Esophagus (tissue), 2 donors: Measurements from ENCODE around the gene SNAPC3. TPM values are rescaled to one million over a fixed set of nuclear protein-coding genes. Genes with fewer than 3 reads are reported as not detected.

Experiments used
- H3K27ac ChIP-seq, 2 donors: one replicate each; pipeline ENCODE4 v1.5.1; 2013; ENCODE audit warnings: low read depth in 2 of 2, mild to moderate bottlenecking in 2 of 2, inconsistent platforms in 1 of 2, low read length in 1 of 2, moderate library complexity in 1 of 2
- H3K27me3 ChIP-seq, 2 donors: one replicate each; pipeline ENCODE4 v1.6.1; 2013; ENCODE audit warnings: low read length in 2 of 2, control low read depth in 1 of 2, mild to moderate bottlenecking in 1 of 2; ENCODE audit not compliant: insufficient read depth in 2 of 2, control insufficient read depth in 1 of 2
- H3K36me3 ChIP-seq, 2 donors: one replicate each; pipeline ENCODE4 v1.6.1; 2013; ENCODE audit warnings: low read length in 1 of 2; ENCODE audit not compliant: control insufficient read depth in 2 of 2, insufficient read depth in 2 of 2
- H3K4me1 ChIP-seq, 2 donors: one replicate each; pipeline ENCODE4 v1.6.1; 2013; ENCODE audit warnings: low read length in 1 of 2; ENCODE audit not compliant: control insufficient read depth in 2 of 2, insufficient read depth in 2 of 2
- H3K4me3 ChIP-seq, 2 donors: one replicate each; pipeline ENCODE4 v1.5.1; 2013; ENCODE audit warnings: low read length in 2 of 2, mild to moderate bottlenecking in 2 of 2, low read depth in 1 of 2, moderate library complexity in 1 of 2
- H3K9me3 ChIP-seq, 2 donors: one replicate each; pipeline ENCODE4 v1.6.1; 2013; ENCODE audit warnings: mild to moderate bottlenecking in 2 of 2, low read depth in 1 of 2, low read length in 1 of 2, moderate library complexity in 1 of 2; ENCODE audit not compliant: control insufficient read depth in 2 of 2, insufficient read depth in 1 of 2
- WGBS, 2 donors: extraction: QIAGEN DNeasy Blood & Tissue Kit; methylation state at CpG; one replicate each; pipeline ENCODE4 v1.1.7; 2013; 5-methylcytosine and 5-hydroxymethylcytosine counted together
- polyA plus RNA-seq, 2 donors: library from polyadenylated mRNA; stranded (reverse); fragments of 200-250 nt; gene quantifications; one replicate each; pipeline ENCODE4 v1.2.3, GENCODE V29; 2013
- donor health status: healthy with polysubstance abuse.
- donor health status: Bipolar disorder and iron deficiency.

The SNAPC3 gene
- polyA plus RNA-seq, 2 donors: 10.8 to 12.9 TPM

DNA sequence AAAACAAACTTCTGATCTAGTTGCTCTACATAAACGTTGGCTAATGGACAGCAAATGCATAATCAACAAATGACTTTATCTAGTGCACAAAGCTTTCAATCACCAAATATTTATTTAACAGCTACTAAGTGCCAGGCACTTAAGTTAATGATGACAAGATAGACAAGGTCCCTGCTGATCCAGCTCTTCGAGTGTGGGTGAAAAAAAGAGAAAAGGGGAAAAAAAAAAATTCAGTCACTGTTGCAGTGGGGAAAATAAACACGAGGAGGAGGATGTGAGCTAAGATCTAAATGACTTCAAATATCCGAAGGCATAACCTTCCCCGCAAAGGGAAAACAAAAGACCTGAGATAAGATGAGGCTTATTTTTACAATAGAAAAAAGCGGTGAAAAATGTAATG lies 78.5 kb downstream of the SNAPC3 start:
- H3K27me3 ChIP-seq: no peaks in the 10 kb centered on the region
- no peaks in the 10 kb centered on the region for H3K9me3 ChIP-seq
- H3K4me3 ChIP-seq: no peak overlapping the region
- H3K4me1 ChIP-seq: no peaks in the 10 kb centered on the region
- H3K27ac ChIP-seq: no peak overlapping the region
- 55 to 57% methylated on average over 6 of the region's 6 CpGs for WGBS, 2 donors
- H3K36me3 ChIP-seq: peaks cover 0 to 2% of the 10 kb centered on the region in 2 donors

DNA sequence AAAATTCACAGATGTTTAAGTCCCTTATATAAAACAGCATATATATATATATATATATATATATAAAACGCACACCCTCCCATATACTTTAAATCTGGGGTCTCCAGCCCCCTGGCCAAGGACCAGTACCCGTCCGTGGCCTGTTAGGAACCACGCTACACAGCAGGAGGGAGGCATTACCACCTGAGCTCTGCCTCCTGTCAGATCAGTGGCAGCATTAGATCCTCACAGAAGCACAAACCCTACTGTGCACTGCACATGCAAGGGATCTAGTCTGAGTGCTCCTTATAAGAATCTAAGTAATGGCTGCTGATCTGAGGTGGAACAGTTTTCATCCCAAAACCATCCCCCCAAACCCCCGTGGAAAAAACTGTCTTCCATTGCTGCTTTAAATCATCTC lies 79.1 kb downstream of the SNAPC3 start:
- Histone ChIP-seq H3K4me1 (no peaks in the 10 kb centered on the region), H3K27ac (no peak overlapping the region), H3K27me3 (no peaks in the 10 kb centered on the region), H3K4me3 (no peak overlapping the region), H3K9me3 (no peaks in the 10 kb centered on the region), H3K36me3 (peaks cover 0 to 2% of the 10 kb centered on the region in 2 donors)
- 89 to 94% methylated on average over 5 of the region's 5 CpGs for WGBS, 2 donors

DNA sequence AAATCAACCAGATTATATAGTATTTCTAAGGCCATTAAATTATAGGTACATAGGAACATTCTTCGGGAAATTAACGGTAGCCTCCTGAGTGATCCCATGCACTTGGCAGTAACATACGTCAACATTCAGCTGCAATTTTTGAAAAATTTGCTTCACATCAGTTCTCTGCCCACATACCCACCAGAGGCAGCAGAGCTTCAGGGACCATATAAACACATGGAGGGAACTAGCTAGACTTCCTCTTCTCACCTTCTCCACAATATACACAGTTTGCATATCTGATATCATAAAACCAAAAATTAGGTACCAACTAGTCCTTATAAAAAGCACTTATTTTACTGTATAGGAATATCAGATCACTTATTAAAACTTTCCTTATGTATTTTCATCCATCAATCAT lies 83.2 kb downstream of the SNAPC3 start:
- no peaks in the 10 kb centered on the region for H3K27me3 ChIP-seq
- H3K9me3 ChIP-seq: no peaks in the 10 kb centered on the region
- peaks cover 0 to 2% of the 10 kb centered on the region in 2 donors for H3K36me3 ChIP-seq
- no peak overlapping the region for H3K4me3 ChIP-seq
- no peak overlapping the region for H3K27ac ChIP-seq
- no peaks in the 10 kb centered on the region for H3K4me1 ChIP-seq
- WGBS, 2 donors: 87 to 88% methylated on average over 3 of the region's 3 CpGs

DNA sequence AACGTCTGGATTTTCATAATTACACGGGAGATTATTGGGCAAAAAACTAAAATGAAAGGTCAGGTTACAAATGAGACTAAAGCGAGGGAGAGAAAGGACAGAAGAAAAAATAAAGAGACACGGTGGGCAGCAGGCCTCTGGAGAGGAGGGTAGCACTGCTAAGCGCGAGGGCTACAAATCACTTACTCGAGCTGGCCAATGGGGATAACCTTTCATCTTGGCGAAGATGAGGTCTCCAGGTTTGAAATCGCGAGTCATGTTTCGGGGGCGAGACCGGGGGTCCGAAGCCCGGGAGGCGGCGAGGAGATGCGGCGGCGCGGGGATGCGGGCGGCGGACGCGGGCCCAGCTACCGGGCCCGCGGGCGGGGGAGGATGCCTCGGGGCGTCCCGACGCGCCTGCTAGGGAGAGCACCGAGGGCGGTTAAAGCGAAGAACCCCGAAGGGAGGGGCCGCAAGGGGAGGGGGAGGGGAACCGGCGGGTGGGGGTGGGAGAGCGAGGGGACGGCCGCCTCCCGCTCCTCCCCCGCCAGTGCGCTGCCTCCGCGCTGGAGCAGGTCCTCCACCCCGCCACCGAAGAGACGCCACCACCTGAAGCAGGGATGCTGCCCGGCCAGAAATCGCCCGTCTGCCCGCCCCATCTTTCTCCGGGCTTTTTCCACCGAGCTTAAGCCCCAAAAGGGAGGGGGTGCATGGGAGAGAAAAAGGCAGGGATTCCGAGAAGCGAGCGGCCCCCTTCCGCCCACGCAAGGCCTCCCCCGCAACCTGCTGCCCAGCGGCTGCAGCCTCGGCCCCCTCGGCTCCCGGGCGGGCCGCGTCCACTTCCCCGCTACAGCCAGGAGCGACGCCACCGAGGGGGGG lies 87.5 kb downstream of the SNAPC3 start:
- no peaks in the 10 kb centered on the region for H3K27me3 ChIP-seq
- 1 to 3% methylated on average over 44 to 76 of the region's 76 CpGs for WGBS, 2 donors
- H3K27ac ChIP-seq: peak overlapping the region; percentile 83 to 91
- no peaks in the 10 kb centered on the region for H3K4me1 ChIP-seq
- no peaks in the 10 kb centered on the region for H3K36me3 ChIP-seq
- H3K4me3 ChIP-seq: peak overlapping the region; percentile 86 to 94
- H3K9me3 ChIP-seq: no peaks in the 10 kb centered on the region

DNA sequence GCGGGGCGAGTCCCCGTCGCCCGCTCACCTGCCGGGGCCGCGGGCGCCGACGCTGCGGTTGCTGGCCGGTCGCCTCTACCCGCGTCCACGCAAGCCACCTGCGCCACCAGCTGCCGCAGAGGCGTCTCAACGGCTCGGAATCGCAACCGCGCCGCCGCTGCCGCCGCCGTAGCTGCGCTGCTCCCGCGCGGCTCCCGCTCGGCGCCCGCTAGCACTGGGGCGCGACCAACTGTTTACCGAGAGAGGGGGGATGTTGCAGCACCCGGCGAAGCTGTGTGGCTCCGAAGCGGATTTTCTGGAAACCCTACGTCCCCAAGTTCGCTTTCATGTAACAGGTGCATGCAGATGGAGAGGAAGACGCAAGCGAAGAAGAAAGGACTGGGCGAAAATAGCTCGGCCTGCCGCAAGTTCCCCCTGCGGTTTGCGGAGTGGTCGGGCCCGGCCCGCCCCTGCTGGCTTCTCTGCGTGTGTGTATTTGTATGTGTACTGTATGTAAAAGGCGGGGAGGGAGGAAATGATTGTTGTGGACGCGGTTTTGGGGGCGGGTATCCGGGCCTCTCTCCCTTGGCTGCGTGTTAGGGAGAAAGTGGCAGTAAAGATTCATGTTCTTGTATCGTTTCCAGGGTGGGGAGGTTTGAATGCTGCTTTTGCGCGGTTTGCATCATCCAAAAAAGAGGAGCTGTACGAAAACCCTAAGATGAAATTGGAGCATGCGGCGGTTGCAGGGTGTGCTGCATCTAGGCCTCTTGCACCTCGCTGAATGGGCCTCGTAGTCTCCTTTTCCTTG lies 88.3 kb downstream of the SNAPC3 start, which contains the start of gene PSIP1:
PSIP1 (minus strand) TSS at position 182 of the 787 bp plus-strand sequence. CDS start 782 bp downstream, outside the sequence.
- H3K4me1 ChIP-seq: no peaks in the 10 kb centered on the region
- H3K9me3 ChIP-seq: no peaks in the 10 kb centered on the region
- no peaks in the 10 kb centered on the region for H3K36me3 ChIP-seq
- peak within 1 kb of the TSS; percentile 83 to 91 for H3K27ac ChIP-seq
- WGBS, 2 donors: 0 to 1% methylated on average over 58 to 72 of the region's 72 CpGs
- peak within 1 kb of the TSS; percentile 86 to 94 for H3K4me3 ChIP-seq
- H3K27me3 ChIP-seq: no peaks in the 10 kb centered on the region

Other genes with a start within 250 kb of the SNAPC3 start
- 10 to 100 TPM in 1 of 2 donors, 1 to 10 TPM in 1; 9.9 to 10.7 TPM for gene TTC39B, start 115.7 kb upstream of the SNAPC3 start, polyA plus RNA-seq
- 10 to 100 TPM; 14.4 to 15.0 TPM for gene PSIP1, start 88.1 kb downstream of the SNAPC3 start, polyA plus RNA-seq
- gene CCDC171, start 130.2 kb downstream of the SNAPC3 start, polyA plus RNA-seq: 1 to 10 TPM in 1 of 2 donors, under 1 TPM in 1; 0.55 to 1.2 TPM